Activated T-helper 1 cell treated with anti-CD3 and anti-CD28 coated beads, Interleukin-2, amount 50 U/mL, for 16 hours (primary cell): ENCODE measurements around the gene PPP1R3C.

Experiments used
- DNase-seq, 2 donors: peaks; one replicate each; pipeline ENCODE4 v3.0.0-alpha.2; 2020; ENCODE audit warnings: low read depth in 1 of 2, low spot score in 1 of 2

Gene PPP1R3C

GRCh38 chr10:91632671-91633550 is at the start of gene PPP1R3C:
Gene PPP1R3C (minus strand): TSS chr10:91633071. CDS start chr10:91632969, 102 bp downstream.
- DNase-seq = no peak

- no peak for DNase-seq
These were observed 48.7 kb upstream of the PPP1R3C start for GRCh38 chr10:91681361-91682276.

GRCh38 chr10:91680487-91680886 is 47.6 kb upstream of the PPP1R3C start:
- no peak for DNase-seq

GRCh38 chr10:91679296-91679695 is 46.4 kb upstream of the PPP1R3C start:
- no peak for DNase-seq

- no peak for DNase-seq
These were observed 45.0 kb upstream of the PPP1R3C start for GRCh38 chr10:91677911-91678310.

GRCh38 chr10:91672021-91672608 is 39.2 kb upstream of the PPP1R3C start:
- no peak for DNase-seq

- no peak for DNase-seq
These were observed 36.0 kb upstream of the PPP1R3C start for GRCh38 chr10:91668913-91669312.

GRCh38 chr10:91665842-91666241 is 33.0 kb upstream of the PPP1R3C start:
- DNase-seq = no peak

GRCh38 chr10:91664426-91664825 is 31.6 kb upstream of the PPP1R3C start:
- DNase-seq = no peak

GRCh38 chr10:91662993-91663392 is 30.1 kb upstream of the PPP1R3C start:
- no peak for DNase-seq

GRCh38 chr10:91653219-91653870 is 20.5 kb upstream of the PPP1R3C start:
- DNase-seq = no peak

GRCh38 chr10:91652364-91652763 is 19.5 kb upstream of the PPP1R3C start:
- DNase-seq = no peak

- DNase-seq = no peak
These were observed 10.8 kb upstream of the PPP1R3C start for GRCh38 chr10:91643700-91644099.

GRCh38 chr10:91642831-91643692 is 10.2 kb upstream of the PPP1R3C start:
- no peak for DNase-seq

- DNase-seq = no peak
These were observed 4.0 kb upstream of the PPP1R3C start for GRCh38 chr10:91636892-91637291.

- DNase-seq = no peak
These were observed 2.8 kb upstream of the PPP1R3C start for GRCh38 chr10:91635401-91636400.

GRCh38 chr10:91634898-91635297 is 2.0 kb upstream of the PPP1R3C start:
- DNase-seq = no peak

- no peak for DNase-seq
These were observed 1.4 kb upstream of the PPP1R3C start for GRCh38 chr10:91634246-91634645.

GRCh38 chr10:91630625-91631024 is 2.2 kb downstream of the PPP1R3C start:
- no peak for DNase-seq
